GM23248 (cell line): ENCODE results near the gene ZNF598.

Source experiments
- EZH2 ChIP-seq: fragments of 200-600 bp; sonication (generic); IDR thresholded peaks from 2 replicates; pipeline ENCODE4 v1.6.1; 2018; ENCODE audit warnings: antibody characterized with exemption, mild to moderate bottlenecking; ENCODE audit not compliant: insufficient read depth, poor library complexity, severe bottlenecking
- EZH2phosphoT487 ChIP-seq: fragments of 200-600 bp; sonication (generic); IDR thresholded peaks from 2 replicates; pipeline ENCODE4 v1.6.1; 2018; ENCODE audit warnings: antibody characterized with exemption, moderate library complexity, mild to moderate bottlenecking, low read depth; ENCODE audit not compliant: insufficient read depth

DNA sequence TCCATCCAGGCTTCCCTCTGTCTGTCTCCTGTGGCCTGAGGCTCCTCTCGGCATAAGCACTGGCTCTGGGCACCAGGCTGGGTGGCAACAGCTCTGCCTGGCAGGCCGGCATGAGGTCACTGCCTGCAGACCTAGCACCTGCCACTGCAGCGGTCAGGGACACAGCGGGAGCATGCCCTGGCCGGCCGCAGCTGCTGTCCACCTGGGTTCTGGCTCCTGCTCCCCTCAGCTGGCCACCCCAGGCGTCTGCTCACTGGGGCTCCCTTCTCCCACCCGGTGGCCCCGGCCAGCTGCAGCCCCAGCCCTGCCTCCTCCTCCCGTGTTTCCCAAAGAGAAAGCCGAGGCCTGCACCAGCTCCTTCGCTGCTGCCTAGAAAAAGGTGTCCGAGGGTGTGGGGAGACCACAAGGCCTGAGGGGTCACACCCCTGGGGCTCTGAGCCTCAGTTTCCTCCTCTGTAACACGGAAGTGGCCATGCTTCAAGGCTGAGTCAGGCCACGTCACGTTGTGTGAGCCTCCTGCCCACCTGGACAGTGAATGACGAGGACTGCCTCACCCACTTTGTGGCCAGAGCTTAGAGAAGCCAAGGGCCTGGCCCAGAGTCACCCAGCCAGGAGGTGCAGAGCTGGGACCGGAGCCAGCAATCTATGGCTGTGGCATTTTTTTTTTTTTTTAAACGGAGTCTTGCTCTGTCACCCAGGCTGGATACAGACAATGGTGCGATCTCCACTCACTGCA, 31.3 kb upstream of the ZNF598 start:
- TF ChIP-seq EZH2 = no peak
- no peak for TF ChIP-seq EZH2phosphoT487
